ENCODE measurements around the gene PNKP.

PNKP gene

DNA sequence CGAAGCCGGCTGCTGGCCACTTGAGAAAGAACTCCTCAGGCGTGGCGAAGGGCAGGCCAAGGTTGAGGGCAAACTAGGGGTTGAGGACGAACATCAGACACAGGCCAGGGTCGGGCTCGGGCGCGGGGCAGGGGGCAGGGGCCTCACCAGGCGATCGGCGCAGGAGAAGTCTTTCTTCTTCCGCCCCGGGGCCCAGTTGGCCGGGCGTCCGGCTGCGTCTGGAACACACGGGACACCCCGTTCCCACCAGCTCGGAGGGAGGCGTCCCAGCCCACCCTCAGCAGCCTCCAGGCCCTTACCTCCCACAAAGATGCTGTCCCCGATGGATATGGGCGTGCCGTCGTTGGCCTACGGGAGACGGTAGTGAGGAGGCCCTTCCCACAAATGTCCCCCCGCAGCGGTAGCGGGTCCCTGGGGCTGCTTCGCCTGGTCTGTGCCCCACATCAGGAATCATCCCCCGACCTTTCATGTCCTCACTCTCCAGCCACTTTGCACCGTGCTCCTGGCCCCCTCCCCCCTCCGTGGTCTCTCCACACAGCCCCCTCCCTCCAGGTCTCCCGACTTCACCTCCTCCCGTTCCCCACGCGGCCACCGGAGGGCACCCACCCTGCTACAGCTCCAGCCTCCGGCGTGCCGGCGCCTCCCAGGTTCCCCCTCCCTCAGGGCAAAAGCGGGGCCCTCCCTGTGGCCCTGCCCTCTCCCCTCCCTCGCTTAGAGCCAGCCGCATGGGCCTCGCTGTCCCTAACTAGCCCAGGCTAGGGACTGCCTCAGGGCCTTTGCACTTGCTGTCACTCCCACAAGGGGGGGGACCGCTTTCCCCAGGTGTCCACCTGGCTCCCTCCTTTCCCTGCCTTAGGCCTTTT, 4.8 kb downstream of the PNKP start:
- in situ Hi-C loops (cut with MboI; ENCODE audit: low pct_unique_long_range_greater_than_20kb, low sequenced_read_pairs) = no loop called here
- DNase-seq = peak; percentile 37

DNA sequence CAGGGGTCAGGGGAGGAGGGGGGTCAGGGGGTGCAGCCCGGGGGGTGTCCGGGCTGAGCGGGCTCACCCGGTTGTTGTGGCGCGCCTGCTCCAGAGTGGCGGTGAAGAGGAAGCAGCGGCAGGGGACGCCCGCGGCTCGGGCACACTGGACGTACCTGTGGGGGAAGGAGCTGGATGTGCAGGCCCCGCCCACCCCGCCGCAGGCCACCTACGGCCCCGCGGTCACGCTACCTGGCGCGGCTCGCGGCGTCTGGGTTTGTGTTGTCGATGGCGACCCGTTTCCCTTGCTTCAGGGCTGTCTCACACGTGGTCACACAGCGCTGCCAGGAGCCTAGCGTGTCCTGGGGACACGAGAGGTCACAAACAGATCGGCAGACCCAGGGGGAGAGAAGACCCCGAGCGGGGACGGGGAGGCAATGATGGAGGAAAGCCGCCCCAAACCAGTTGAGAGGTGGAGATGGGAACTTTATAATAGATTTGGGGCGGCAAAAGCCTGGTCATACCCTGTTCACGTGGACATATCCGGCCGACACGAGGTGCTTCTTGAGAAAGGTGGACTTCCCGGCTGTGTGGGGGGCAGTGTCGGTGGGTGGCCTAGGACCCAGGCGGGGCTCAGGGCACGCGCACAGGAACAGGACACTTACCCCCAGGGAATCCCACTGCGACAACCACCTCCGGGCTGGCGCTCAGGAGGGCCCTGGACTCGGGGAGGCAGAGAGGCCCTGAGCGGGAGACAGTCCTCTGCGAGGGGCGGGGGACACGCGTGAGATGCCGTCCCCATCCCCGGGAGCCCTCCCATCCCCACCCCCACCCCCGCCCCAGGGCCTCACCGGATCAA, 5.6 kb downstream of the PNKP start:
- DNase-seq = no peak
- in situ Hi-C loops (cut with MboI; ENCODE audit: low pct_unique_long_range_greater_than_20kb, low sequenced_read_pairs) = no loop called here

DNA sequence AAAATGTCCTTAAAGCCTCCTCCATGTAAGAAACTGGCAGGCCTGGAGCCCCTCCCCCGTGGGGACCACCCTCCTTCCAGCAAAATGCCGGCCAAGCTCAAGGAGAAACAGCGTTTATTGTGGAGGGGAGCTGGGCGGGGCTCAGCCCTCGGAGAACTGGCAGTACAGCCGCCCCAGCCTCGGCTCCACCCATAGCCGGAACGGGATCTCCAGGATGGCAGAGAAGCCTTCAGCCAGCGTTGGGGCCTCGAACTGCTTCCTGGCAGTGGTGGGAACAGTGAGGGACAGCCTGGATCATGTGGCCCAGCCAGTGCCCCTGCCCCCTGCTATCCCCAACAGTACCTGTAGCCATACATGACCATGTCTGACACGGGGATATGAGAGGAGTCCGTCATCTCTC, 6.3 kb downstream of the PNKP start:
- in situ Hi-C loops (cut with MboI; ENCODE audit: low pct_unique_long_range_greater_than_20kb, low sequenced_read_pairs) = no loop called here
- DNase-seq = no peak

DNA sequence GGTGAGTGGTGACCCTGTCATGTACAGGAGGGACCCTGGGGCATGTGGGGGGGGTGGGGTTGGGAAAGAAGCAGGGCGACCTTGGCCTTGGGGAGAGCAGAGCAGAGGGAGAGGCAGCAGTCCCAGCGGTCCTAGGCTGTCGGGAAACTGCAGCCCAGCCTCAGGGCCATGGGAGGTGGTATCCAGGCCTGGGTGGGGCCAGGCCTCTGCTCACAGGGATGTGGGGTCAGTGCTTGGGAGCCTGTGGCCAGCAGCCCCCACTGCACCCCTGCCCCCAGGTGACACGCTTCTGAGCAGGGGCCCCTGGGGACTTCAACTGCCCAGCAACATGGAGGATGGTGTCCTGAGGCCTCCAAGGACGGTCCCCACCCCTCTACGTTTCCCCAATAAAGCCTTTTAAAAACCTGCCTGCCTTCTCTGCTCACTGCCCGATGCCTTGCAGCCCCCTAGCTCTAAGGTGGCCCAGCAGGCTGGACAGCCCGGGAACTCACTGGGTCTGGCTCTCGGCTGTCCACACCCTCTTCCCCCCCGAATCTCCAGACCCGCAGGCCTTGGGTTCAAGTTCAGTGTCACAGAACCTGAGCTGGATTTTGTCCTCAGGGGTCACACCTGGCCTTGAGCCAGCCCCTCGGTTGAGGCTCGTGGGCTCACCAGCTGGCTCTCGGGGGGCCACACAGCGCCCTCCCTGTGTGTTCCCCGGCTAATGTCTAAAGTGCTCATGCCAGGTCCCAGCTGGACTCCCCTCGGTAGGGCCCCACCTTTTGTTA, 6.9 kb downstream of the PNKP start:
- DNase-seq = no peak
- in situ Hi-C loops (cut with MboI; ENCODE audit: low pct_unique_long_range_greater_than_20kb, low sequenced_read_pairs) = no loop called here

DNA sequence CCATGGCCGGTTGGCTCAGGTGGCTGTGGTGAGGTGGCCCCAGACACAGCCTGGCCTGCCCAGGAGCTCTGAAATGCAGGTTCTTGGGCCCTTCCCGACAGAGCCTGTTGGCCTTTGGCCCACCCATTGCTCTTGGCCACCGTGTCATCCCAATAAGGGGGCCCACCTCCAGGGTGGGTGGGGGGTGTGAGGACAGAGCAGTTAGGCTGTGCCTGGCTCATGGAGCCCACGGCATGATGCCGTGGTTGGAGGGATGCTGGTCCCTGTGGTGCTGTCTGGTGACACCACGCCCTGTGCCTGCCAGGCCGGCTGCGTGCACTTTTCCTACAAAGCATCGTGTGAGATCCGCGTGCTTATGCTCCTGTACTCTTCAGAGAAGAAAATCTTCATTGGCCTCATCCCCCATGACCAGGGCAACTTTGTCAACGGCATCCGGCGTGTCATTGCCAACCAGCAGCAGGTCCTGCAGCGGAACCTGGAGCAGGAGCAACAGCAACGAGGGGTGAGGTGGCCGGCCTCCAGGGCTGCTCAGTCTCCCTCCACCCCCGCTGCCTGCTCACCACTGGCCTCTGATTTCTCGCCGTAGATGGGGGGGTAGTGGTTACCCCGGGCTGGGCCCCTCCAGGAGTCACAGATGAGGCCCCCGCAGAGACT, 7.6 kb downstream of the PNKP start:
- DNase-seq = no peak
- in situ Hi-C loops (cut with MboI; ENCODE audit: low pct_unique_long_range_greater_than_20kb, low sequenced_read_pairs) = no loop called here

DNA sequence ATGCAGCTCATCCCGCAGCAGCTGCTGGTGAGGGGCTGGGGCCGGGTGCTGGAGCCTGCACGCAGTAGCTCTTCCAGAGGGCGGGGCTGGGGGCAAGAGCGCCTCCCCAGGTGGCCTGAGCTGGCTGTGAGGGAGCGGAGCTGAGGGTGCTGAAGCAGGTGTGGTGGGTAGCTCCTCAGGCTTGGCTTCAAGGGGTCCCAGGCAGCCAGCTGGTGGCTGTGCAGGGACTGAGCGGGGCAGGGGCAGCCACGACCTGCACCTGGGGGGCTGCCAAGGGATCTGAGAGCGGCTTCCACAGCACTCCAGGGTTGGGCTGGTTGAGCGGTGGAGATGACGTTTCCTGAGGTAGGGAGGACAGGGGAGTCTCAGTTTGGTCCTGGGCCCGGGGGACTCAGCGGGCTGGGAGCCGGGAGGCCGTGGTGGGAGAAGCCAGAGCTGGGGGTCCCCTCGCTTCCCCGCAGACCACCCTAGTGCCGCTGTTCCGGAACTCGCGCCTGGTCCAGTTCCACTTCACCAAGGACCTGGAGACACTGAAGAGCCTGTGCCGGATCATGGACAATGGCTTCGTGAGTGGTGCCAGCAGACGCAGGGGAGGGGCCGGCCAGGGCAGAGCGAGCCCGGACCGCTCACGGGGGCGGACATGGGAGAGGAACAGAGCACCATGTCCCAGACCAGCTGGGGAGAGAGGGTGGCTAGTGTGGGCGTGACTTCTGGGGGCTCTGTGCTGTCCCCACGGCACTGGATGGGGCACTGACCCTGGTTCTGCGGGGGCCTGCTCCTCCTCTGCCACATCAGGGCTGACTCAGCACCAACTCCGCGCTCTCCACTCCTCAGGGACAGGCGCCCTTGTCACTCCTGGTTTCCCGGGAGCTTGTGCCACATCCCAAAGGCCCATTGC, 9.0 kb downstream of the PNKP start:
- DNase-seq = no peak
- in situ Hi-C loops (cut with MboI; ENCODE audit: low pct_unique_long_range_greater_than_20kb, low sequenced_read_pairs) = no loop called here

DNA sequence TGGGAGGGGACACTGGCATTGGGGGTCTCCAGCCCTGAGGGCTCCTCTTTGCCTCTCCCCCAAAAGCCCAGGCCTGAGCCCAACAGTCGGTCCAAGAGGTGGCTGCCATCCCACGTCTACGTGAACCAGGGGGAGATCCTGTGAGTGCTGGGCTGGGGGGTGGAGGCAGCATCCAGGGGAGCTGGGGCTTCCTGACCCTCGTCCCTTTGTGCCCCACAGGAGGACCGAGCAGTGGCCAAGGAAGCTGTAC, 9.6 kb downstream of the PNKP start:
- no peak for DNase-seq
- in situ Hi-C loops (cut with MboI; ENCODE audit: low pct_unique_long_range_greater_than_20kb, low sequenced_read_pairs) = no loop called here

DNA sequence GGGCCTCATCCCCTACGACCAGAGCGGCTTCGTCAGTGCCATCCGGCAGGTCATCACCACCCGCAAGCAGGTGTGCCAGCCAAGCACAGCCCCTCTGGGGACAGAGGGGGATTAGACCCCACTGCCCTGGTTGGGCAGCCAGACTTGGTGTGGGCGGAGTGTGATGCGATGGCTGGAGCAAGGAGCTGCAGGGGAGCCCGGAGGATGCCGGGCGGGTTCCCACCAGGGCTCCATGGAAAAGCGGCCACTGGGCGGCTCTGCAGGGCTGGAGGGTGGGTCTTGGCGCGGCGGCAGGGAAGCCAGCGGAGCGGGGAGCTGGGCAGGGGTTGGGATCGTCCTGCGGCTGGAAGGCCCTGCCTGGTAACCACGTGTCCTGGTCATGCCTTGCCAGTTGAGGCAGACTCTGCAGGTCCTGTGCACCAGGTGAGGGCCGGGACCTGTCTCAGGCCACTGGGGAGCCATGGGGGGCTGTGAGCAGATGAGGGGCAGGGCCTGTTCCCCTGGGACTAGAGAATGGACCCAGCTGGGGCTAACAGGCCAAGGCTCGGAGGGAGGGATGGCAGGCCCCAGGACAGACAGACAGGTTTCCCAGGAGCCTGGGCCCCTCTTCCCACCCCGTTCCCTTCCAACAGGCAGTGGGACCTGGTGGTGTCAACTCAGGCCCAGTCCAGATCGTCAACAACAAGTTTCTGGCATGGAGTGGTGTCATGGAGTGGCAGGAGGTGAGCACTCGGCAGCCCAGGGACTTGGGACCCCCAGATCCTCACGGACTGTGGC, 10.1 kb downstream of the PNKP start:
- in situ Hi-C loops (cut with MboI; ENCODE audit: low pct_unique_long_range_greater_than_20kb, low sequenced_read_pairs) = no loop called here
- no peak for DNase-seq

DNA sequence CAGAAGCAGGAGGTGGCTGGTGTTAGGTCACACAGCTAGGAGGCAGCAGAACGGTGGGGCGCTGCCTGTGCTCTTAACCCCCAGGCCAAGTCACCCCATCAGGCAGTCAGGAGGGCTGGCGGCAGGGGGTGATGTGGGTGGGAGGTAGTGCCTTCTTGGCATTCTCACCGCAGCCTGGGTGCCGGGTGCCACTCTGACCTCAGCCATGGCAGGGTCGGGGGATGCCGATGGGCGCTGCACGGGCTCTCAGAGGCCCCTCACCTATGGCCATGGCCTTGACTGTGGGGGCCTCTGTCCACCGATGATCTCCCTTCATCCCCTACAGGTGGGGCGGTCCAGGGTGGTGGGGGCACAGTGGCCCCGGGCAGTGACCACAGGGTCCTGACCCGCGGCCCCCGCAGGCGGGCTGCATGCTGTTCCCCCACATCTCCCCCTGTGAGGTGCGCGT, 10.8 kb downstream of the PNKP start:
- no peak for DNase-seq
- in situ Hi-C loops (cut with MboI; ENCODE audit: low pct_unique_long_range_greater_than_20kb, low sequenced_read_pairs) = no loop called here

DNA sequence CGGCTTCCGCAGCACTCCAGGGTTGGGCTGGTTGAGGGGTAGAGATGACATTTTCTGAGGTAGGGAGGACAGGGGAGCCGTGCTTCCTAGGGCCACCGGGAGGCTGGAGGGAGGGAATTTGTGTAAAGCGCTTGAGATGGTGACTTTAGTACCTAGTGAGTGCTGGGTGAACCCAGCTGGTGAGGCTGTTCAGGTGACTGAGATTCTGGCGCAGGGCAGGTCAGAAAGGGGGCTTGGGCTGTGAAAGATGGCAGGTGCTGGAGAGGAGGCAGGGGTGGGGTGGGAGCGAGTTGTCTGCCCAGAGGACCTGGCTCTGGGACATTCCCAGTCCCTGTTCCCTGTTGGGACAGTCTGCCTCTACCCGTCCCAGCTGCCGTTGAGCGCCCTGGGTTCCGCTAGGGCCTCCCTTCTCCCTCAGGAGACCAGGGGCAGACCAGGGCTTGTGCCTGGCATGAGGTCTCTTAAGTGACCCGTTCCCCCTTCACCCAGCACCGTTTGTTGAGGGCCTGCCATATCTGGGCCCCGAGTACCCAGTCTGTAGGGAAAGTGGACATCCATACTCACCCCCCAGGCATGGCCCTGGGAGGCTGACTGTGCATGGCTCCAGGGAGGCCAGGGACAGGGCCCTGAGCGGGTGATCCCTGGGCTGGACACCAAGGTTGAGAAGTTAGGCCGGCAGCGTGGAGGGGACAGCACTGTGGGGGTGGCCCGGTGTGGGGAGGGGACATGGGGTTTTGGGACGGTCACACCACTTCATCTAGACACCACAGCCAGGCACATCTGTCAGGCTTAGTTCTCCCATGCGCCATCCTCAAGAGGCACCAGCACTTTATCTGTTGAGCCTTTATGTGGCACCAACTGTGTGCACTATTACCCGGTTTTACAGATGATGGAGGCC, 11.5 kb downstream of the PNKP start:
- in situ Hi-C loops (cut with MboI; ENCODE audit: low pct_unique_long_range_greater_than_20kb, low sequenced_read_pairs) = no loop called here
- DNase-seq = no peak

DNA sequence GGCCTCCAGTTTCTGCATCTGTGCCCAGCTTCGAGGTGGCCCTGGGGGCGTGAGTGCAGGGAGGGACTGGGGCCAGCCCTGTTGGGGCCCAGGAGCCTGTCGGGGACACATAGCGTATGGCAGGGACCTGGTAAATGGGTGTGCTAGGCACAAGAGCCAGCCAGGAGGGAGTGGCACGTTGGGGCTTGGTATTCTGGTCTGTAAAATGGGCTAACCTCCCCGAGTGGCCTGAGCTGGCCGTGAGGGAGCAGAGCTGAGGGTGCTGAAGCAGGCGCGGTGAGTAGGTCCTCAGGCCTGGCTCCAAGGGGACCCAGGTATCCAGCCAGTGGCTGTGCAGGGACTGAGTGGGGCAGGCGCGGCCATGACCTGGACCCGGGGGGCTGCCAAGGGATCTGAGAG, 12.1 kb downstream of the PNKP start:
- DNase-seq = no peak
- in situ Hi-C loops (cut with MboI; ENCODE audit: low pct_unique_long_range_greater_than_20kb, low sequenced_read_pairs) = no loop called here

DNA sequence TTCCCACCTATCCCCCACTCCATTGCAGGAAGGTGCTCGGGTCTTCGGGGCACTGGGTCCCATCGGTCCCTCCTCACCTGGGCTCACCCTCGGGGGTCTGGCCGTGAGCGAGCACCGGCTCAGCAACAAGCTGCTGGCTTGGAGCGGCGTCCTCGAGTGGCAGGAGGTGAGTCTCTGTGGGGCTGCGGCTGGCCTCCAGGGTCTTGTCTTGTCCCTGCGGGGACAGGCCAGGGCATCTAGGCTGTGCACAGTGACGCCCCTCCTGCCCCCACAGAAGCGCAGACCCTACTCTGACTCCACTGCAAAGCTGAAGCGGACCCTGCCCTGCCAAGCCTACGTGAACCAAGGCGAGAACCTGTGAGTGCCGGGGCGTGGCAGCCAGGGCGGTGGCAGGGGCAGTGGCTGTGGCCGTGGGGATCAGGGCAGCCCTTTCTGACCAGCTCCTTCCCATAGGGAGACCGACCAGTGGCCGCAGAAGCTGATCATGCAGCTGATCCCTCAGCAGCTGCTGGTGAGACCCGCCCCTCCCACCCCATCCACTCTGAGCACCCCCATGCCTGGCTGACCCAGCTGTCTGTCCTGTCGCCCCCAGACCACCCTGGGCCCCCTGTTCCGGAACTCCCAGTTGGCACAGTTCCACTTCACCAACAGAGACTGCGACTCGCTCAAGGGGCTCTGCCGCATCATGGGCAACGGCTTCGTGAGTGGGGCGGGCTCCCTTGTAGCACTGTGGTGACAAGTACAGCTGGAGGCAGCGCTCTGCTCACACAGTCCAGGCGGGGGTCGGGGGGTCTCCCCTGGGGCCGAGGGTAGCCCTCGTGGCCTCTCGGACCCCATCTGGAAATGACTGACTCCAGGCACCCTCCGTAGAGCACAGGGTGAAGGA, 12.8 kb downstream of the PNKP start:
- in situ Hi-C loops (cut with MboI; ENCODE audit: low pct_unique_long_range_greater_than_20kb, low sequenced_read_pairs) = no loop called here
- DNase-seq = no peak

DNA sequence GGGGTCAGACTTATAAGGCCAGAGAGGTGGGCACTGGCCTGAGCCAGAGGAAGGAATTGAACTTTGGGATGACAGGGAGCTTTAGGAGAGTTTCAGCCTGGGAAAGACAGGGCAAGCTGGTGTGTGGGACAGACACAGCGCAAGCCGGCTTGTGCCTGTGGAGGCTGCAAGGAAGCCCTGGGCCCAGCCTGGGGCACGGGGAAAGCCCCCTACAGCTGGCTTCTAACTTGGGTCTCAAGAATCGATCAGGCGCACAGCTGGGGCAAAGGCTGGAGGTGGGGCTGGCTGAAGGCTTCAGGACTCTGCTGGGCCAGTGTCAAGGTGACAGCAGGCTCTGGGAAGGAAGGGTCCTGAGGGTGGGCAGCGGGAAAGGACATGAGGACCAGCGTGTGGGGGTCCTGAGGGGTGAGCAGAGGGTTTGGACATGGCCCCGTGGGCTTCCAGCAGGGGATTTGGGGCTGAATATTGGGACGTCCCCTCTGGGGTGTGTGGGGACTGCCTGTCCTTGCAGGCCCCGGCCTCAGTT, 13.5 kb downstream of the PNKP start:
- in situ Hi-C loops (cut with MboI; ENCODE audit: low pct_unique_long_range_greater_than_20kb, low sequenced_read_pairs) = no loop called here
- no peak for DNase-seq

DNA sequence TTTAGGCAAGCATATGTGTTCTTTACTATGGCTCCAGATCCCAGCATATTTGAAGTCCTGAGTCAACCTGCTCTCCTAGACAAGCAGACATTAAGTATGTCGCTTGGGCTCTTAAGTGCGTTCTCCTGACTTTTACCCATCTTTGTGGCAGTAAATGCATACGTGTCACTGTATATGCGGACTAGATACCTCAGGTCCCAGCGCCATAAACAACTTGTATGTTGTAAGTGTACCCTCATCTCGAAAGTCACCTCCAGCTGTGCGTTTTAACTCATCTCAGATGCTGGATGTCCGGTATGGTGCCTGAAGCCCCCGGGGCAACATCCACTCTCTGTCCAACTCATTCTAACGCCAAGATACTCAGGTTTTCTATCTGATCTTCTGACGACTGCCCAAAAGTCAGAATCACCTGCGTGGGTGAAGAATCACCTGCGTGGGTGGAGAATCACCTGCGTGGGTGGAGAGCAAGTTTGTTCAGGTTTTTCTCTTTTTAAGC, 14.7 kb downstream of the PNKP start:
- DNase-seq = no peak
- in situ Hi-C loops (cut with MboI; ENCODE audit: low pct_unique_long_range_greater_than_20kb, low sequenced_read_pairs) = no loop called here

DNA sequence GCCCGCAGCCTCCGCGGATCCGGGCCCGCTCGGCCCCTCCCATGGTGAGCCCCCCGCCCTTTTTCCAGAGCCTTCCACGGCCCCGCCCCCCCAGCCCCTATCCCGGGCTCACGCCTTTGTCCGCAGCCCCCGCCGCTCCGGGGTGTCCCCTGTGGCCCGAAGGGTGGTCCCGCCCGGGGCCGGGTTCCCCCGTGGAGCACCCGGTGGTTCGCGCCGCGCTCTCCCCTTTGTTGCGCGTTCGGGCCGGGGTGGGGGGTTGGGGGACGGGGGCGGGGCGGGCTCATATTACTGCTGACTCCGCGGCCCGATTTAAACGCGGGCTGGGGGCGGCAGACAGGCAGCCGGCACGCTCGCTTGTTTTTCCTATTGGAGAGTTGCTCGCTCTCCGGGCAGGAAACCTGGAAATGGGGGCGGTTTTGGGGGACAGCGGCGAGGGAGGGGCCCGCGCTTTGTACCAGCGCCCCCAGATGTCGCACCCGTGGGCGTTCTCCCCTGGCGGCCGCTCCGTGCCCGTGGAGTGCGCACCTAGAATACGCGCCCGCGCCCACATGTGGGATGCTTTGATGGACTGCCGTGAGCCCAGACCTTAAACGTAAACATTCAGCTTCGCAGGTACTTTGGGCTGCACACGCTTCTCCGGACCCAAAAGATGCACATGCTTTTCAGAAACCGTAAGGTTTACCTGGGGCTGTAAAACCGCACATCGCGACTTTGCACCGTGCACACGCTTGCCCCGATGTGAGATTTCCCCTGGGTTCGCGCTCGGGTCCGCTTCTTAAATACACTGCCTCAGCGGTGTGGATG, 15.7 kb downstream of the PNKP start:
- in situ Hi-C loops (cut with MboI; ENCODE audit: low pct_unique_long_range_greater_than_20kb, low sequenced_read_pairs) = no loop called here
- no peak for DNase-seq
